Bronchial epithelial cell (primary cell): ENCODE measurements around the gene DNAH8. TPM values are rescaled to one million over a fixed set of nuclear protein-coding genes. Genes with fewer than 3 reads are reported as not detected.

ENCODE experiments used
- DNase-seq: peaks from one replicate; pipeline ENCODE4 v3.0.0-alpha.2; 2010; ENCODE audit warnings: low read depth
- FAIRE-seq: peaks from 2 replicates; lab custom pipeline; 2011; peaks lifted over from hg19 to GRCh38; lab: Jason Lieb, UNC
- H3K27me3 ChIP-seq: 2 replicates; pipeline ENCODE4 v1.5.1; 2011; ENCODE audit warnings: low read length; ENCODE audit not compliant: control insufficient read depth, insufficient read depth
- H3K36me3 ChIP-seq: 2 replicates; pipeline ENCODE4 v1.5.1; 2011; ENCODE audit warnings: low read length; ENCODE audit not compliant: control insufficient read depth, insufficient read depth
- H3K4me3 ChIP-seq: 2 replicates; pipeline ENCODE4 v1.5.1; 2011; ENCODE audit warnings: mild to moderate bottlenecking, low read depth, low read length, control low read depth
- total RNA-seq: library from RNA; depleted of rRNA; stranded (reverse); fragments of >200 nt; gene quantifications from 2 replicates; pipeline ENCODE4 v1.2.1, GENCODE V29; 2014
- TF ChIP-seq, protein P1 (sequence below): IDR thresholded peaks from 2 replicates; pipeline ENCODE4 v1.5.1; 2011; ENCODE audit warnings: mild to moderate bottlenecking, moderate library complexity, low read length, control low read depth, inconsistent platforms; ENCODE audit not compliant: insufficient read depth, severe bottlenecking

DNAH8 gene
- total RNA-seq, 1 donor from 2014 or later, result not detected

DNA sequence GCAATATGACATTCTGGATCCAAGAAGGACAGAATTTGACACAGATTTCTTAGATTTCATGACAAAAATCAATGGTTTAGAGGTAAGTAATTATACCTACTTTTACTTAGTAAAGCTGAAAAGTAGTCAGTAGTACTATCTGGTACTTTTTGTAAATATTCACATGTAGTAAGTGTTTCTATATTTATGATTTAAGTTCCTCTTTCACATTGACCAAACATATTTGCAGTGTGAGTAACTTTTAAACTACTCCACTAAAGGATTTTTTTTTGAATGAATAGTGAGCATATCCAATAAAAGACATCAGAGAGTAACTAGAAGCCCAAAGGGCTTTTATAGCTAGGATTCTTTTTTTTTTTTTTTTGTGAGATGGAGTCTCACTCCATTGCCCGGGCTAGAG is 60.8 kb downstream of the DNAH8 start:
- TF ChIP-seq, protein P1, sequence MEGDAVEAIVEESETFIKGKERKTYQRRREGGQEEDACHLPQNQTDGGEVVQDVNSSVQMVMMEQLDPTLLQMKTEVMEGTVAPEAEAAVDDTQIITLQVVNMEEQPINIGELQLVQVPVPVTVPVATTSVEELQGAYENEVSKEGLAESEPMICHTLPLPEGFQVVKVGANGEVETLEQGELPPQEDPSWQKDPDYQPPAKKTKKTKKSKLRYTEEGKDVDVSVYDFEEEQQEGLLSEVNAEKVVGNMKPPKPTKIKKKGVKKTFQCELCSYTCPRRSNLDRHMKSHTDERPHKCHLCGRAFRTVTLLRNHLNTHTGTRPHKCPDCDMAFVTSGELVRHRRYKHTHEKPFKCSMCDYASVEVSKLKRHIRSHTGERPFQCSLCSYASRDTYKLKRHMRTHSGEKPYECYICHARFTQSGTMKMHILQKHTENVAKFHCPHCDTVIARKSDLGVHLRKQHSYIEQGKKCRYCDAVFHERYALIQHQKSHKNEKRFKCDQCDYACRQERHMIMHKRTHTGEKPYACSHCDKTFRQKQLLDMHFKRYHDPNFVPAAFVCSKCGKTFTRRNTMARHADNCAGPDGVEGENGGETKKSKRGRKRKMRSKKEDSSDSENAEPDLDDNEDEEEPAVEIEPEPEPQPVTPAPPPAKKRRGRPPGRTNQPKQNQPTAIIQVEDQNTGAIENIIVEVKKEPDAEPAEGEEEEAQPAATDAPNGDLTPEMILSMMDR, result no peak
- no peak overlapping the region for H3K4me3 ChIP-seq
- FAIRE-seq, result no peak

DNA sequence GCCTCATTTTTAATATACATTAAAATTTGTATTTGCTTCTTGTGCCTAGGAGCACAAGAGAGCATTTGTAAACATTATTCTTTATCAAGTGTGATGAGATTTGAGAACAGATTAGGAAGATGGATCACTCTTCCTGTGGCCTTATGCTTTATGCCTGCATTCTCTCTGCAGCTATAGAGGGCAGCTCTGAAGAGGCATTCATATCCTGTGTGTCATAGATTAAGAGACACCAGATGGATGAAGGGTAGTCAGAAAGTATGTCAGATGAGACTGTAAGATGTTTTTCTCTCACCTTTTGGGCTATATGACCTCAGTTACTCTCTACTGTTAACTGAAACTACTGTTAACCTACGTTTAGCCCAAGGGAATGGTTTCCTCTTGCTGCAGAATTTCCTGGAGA is 61.4 kb downstream of the DNAH8 start:
- peak; percentile 61 for DNase-seq
- FAIRE-seq, result no peak
- TF ChIP-seq, protein P1, result no peak

More for the DNA sequence above, 60.8 kb downstream of the DNAH8 start:
- Histone ChIP-seq H3K27me3 (no peaks in the 10 kb centered on the region), H3K36me3 (no peaks in the 10 kb centered on the region)
- DNase-seq, result no peak

DNA sequence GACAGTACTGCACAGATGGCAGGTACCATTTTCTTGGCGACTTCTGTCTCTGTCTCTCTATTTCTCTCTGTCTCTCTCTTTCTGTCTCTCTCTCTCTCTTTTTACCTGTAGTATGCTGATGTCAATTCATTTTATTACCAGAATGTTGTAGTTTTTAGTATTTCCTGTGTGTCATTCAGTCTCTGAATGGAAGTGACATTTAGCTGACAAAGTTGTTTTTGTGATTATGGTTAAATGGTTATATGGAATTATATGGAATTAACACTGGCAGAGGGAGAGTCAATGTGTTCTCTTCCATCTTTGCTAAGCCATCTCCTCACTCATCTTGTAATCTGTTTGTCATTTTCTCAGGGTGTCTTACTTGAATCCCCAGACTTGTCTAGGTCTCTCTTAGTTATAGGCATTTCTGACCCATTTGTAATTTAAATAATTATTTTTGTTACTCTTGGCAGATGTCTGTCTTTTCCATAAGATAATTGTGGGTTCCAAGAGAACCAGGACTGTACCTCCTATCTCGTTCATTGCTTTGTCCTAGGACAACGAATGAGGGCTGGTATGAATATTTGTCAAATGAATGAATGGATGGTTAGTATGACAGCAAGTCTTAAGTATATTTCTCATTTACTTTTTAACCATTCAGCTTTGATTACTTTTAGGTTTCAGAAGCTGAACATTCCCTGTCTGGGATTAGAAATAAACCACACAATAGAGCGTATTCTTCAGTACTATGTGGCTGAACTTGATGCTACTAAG is 64.4 kb downstream of the DNAH8 start:
- FAIRE-seq (no peak), DNase-seq (no peak)
- Histone ChIP-seq H3K4me3 (no peak overlapping the region), H3K36me3 (no peaks in the 10 kb centered on the region), H3K27me3 (no peaks in the 10 kb centered on the region)
- TF ChIP-seq, protein P1, result no peak

More for the DNA sequence above, 61.4 kb downstream of the DNAH8 start:
- Histone ChIP-seq H3K4me3 (no peak overlapping the region), H3K36me3 (no peaks in the 10 kb centered on the region), H3K27me3 (no peaks in the 10 kb centered on the region)

DNA sequence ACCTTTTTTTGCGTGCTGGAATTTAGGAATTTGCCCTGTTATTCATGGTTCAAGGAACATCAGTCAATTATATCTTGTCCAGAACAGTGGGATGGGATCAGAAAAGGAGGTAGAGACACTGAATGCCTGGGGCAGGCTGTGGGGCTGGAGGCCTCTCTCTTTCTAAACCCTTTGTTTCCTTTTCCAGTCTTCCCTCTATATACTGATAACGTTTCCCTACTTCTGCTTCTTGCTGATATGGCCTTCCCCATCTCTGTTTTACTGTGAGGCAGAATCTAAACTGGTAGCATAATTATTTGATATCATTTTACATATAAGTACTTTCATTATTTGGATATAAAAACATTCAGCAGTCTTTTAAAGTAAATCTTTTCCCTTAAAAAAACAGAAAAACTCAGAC is 67.5 kb downstream of the DNAH8 start:
- no peak for FAIRE-seq

DNA sequence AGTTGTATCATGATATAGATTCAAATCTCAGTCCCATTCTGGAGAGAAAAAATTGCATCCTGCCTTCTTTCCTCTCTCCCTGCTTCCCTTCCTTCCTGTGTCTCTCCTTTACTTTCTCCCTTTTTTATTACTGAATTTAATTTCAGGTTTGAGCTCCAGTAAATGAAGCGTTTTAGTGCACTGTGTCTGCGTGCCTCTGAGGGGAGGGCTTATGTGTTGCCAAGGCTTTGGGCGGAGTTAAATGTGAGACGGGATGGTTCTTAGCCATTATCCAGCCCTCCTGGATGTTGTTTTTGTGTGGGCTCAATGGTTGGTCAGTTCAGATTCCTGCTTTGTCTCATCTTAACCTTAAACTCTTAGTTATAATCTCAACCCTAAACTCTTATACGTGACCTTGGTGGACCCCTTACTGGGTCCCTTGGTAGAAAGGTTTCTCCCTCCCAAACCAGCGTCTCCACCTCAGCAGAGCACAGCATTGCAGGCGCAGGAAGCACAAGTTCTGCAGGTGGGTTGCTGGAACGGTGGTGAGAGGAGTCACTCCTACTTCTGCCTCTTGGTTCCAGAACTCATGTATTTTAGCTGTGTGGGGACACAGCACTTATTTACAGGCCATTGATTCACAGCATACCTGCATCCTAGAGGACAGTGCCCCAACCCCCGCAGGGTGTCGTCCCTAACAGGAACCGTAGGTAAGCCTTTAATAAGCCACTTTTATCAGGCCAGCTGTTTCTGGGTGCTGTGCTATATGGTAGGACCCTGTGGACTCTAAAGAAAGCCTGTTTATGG is 68.5 kb downstream of the DNAH8 start:
- no peak overlapping the region for H3K4me3 ChIP-seq
- TF ChIP-seq, protein P1, result no peak
- no peak for FAIRE-seq
- no peaks in the 10 kb centered on the region for H3K27me3 ChIP-seq
- no peak for DNase-seq
- H3K36me3 ChIP-seq, result no peaks in the 10 kb centered on the region

More for the DNA sequence above, 67.5 kb downstream of the DNAH8 start:
- no peak for DNase-seq
- Histone ChIP-seq H3K27me3 (no peaks in the 10 kb centered on the region), H3K4me3 (no peak overlapping the region), H3K36me3 (no peaks in the 10 kb centered on the region)
- TF ChIP-seq, protein P1, result no peak
